ENCODE measurements around the gene ANKLE1.
"Not testable (repeated sequence)": the region's sequence is repeated elsewhere in the genome, so short reads cannot be mapped to it uniquely, and the experiment has no call there.

ANKLE1 gene

GRCh38 chr19:17246681-17247425 lies 34.8 kb upstream of the ANKLE1 start:
- no peak for DNase-seq (ENCODE audit: low read depth in 4 of 4, low spot score in 1 of 4)

DNA sequence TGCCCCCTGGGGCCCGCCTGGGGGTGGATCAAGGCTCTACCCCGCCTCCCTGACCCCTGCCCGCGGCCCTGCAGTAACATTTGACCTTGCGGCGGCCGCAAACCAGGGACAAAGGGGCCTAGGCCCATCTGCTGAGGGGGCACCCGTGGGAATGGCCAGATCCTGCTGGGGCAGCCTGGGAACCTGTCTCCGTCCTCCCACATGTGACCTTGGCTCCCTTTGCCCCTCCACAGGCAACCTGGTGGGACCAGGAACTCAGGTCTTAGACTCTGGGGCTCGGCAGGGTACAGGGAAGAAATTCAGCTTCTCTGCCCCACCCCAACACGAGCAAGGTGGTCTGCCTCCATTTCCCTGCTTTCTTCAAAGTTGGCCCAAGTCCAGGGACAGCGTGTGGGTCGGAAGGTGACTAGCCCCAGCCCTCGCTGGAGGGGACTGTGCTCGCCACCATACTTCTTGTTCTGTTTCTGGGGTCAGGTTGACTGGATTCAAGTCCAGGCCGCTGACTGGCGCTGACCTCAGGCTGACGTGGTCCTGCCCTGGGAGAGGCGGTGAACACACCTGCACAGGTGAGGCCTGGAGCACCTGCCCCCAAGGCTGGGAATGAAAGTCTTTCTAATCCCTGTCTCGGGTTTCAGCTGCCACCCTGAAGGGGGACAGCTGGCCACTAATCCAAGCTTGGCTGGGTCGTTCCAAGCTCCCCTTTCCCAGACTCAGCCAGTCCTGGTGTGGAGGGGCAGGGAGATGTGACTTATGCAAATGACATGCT lies 33.5 kb upstream of the ANKLE1 start:
- no peak for DNase-seq (ENCODE audit: low read depth in 4 of 4, low spot score in 1 of 4)

GRCh38 chr19:17249887-17250548 lies 31.7 kb upstream of the ANKLE1 start:
- no peak for DNase-seq (ENCODE audit: low read depth in 4 of 4, low spot score in 1 of 4)

- no peak for DNase-seq (ENCODE audit: low read depth in 4 of 4, low spot score in 1 of 4)
Measured at GRCh38 chr19:17254636-17255035, 27.1 kb upstream of the ANKLE1 start.

DNA sequence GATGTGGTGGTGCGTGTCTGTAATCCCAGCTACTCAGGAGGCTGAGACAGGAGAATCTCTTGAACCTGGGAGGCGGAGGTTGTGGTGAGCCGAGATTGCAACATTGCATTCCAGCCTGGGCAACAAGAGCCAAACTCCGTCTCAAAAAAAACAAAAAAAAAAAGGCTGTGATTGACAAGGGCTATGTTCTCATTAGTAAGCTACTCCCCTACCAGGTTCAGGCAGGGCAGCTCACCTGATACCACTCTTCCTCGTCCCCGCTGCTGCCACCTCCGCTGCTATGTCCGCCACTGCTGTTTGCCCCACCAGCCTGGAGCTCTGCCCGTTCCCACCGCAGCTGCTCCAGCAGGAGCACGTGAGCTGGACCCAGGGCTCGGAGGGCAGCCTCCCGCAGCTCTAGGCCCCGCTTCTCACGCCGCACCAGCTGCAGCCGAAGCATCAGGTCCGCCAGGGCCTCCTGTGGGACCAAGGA lies 26.5 kb upstream of the ANKLE1 start:
- no peak for DNase-seq (ENCODE audit: low read depth in 4 of 4, low spot score in 1 of 4)

DNA sequence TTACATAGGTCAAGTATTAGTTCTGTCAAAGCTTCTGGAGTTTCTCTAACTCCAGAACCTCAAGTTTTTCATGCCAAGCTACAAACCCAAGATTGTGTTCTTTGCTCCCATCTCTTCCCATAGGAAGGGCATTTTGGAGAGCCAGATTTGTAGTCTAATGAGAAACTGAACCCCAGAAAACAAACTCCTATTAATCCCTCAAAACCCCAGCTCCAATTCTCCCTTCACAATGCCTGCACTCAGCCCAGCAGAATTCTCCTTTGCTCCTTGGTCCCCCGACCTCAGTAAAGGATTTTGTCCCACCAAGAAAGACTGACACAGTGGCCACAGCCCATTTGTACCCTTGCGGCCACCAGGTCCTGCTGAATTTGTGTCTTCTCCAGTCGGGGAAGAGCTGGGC lies 25.6 kb upstream of the ANKLE1 start:
- no peak for DNase-seq (ENCODE audit: low read depth in 4 of 4, low spot score in 1 of 4)

GRCh38 chr19:17259118-17259780 lies 22.5 kb upstream of the ANKLE1 start:
- no peak for DNase-seq (ENCODE audit: low read depth in 4 of 4, low spot score in 1 of 4)

GRCh38 chr19:17259934-17260333 lies 21.8 kb upstream of the ANKLE1 start:
- DNase-seq (ENCODE audit: low read depth in 4 of 4, low spot score in 1 of 4) = no peak

- peak; percentile 82 to 92 (median 84) for DNase-seq (ENCODE audit: low read depth in 4 of 4, low spot score in 1 of 4)
Measured at GRCh38 chr19:17260842-17261325, 20.8 kb upstream of the ANKLE1 start.

DNA sequence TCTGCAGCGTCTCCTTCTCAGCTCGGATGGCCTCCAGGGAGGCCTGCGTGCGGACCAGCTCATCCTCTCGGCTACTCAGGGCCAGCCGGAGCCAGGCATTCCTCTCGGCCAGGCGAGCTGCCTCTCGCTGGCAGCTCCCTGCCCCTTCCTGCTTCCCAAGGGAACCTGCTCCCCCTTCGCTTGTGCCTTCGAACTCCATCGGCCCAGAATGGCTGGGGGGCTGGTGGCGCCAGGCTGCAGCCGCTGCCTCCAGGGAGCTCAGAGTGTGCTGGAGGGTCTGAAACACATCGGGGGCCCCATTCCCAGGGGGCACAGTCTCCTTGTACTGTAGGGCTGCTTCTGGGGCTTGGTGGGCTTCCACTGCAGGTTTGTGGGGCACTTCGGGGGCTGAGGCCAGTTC lies 19.1 kb upstream of the ANKLE1 start:
- no peak for DNase-seq (ENCODE audit: low read depth in 4 of 4, low spot score in 1 of 4)

- DNase-seq (ENCODE audit: low read depth in 4 of 4, low spot score in 1 of 4) = no peak
Measured at GRCh38 chr19:17263712-17264640, 17.7 kb upstream of the ANKLE1 start.

GRCh38 chr19:17264641-17264979 lies 17.1 kb upstream of the ANKLE1 start, which contains the start of gene USHBP1:
Gene USHBP1, minus strand, starts transcription at chr19:17264745. Its CDS starts 446 bp downstream, at chr19:17264299.
- DNase-seq (ENCODE audit: low read depth in 4 of 4, low spot score in 1 of 4) = no peak

DNA sequence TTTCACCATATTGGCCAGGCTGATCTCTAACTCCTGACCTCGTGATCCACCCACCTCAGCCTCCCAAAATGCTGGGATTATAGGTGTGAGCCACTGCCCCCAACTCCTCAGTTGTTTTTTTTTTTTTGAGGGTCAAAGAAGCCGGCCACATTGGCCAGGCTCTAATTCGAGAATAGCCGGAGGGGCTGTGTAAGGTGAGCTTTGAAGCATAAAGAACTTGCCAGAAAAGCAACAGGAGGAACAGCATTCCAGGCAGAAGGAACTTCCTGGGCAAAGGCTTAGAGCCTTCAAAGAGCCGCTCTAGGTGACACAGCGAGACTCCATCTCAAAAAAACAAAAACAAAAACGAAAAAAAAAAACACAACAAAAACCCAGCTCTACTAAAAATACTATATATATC lies 15.7 kb upstream of the ANKLE1 start:
- DNase-seq (ENCODE audit: low read depth in 4 of 4, low spot score in 1 of 4) = no peak

- DNase-seq (ENCODE audit: low read depth in 4 of 4, low spot score in 1 of 4) = no peak
Measured at GRCh38 chr19:17266589-17266974, 15.1 kb upstream of the ANKLE1 start.

- peak; percentile 82 to 95 (median 88) for DNase-seq (ENCODE audit: low read depth in 4 of 4, low spot score in 1 of 4)
Measured at GRCh38 chr19:17266975-17267788, 14.5 kb upstream of the ANKLE1 start, which contains the start of gene BABAM1. Gene BABAM1, plus strand, starts transcription at chr19:17267443. Its CDS starts 1,364 bp downstream, at chr19:17268807.

GRCh38 chr19:17268754-17269153 lies 12.9 kb upstream of the ANKLE1 start:
- no peak for DNase-seq (ENCODE audit: low read depth in 4 of 4, low spot score in 1 of 4)

- not testable (repeated sequence) for DNase-seq (ENCODE audit: low read depth in 4 of 4, low spot score in 1 of 4)
Measured at GRCh38 chr19:17274892-17275291, 6.8 kb upstream of the ANKLE1 start.

- no peak for DNase-seq (ENCODE audit: low read depth in 4 of 4, low spot score in 1 of 4)
Measured at GRCh38 chr19:17275441-17276175, 6.1 kb upstream of the ANKLE1 start.
